GM12872 (cell line): ENCODE results near the gene TMEM214.

Source experiments
- TF ChIP-seq, protein P1 (sequence below): IDR thresholded peaks from 3 replicates; pipeline ENCODE4 v1.5.1; 2011; ENCODE audit warnings: low read depth, mild to moderate bottlenecking, low read length, moderate library complexity; ENCODE audit not compliant: insufficient read depth

TMEM214 gene

DNA sequence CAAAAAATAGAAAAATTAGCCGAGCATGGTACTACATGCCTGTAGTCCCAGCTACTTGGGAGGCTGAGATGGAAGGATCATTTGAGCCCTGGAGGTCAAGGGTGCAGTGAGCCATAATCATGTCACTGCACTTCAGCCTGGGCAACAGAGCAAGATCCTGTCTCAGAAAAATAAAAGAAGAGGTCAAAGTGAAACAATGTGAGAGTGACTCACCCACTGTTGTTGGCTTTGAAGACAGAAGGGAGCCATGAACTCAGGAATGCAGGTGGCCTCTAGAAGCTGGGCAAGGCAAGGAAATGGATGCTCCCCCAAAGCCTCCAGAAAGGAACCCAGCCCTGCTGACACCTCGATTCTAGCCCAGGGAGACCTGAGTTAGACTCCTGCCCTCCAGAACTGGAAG is 3.7 kb upstream of the TMEM214 start:
- TF ChIP-seq, protein P1, sequence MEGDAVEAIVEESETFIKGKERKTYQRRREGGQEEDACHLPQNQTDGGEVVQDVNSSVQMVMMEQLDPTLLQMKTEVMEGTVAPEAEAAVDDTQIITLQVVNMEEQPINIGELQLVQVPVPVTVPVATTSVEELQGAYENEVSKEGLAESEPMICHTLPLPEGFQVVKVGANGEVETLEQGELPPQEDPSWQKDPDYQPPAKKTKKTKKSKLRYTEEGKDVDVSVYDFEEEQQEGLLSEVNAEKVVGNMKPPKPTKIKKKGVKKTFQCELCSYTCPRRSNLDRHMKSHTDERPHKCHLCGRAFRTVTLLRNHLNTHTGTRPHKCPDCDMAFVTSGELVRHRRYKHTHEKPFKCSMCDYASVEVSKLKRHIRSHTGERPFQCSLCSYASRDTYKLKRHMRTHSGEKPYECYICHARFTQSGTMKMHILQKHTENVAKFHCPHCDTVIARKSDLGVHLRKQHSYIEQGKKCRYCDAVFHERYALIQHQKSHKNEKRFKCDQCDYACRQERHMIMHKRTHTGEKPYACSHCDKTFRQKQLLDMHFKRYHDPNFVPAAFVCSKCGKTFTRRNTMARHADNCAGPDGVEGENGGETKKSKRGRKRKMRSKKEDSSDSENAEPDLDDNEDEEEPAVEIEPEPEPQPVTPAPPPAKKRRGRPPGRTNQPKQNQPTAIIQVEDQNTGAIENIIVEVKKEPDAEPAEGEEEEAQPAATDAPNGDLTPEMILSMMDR, result no peak

DNA sequence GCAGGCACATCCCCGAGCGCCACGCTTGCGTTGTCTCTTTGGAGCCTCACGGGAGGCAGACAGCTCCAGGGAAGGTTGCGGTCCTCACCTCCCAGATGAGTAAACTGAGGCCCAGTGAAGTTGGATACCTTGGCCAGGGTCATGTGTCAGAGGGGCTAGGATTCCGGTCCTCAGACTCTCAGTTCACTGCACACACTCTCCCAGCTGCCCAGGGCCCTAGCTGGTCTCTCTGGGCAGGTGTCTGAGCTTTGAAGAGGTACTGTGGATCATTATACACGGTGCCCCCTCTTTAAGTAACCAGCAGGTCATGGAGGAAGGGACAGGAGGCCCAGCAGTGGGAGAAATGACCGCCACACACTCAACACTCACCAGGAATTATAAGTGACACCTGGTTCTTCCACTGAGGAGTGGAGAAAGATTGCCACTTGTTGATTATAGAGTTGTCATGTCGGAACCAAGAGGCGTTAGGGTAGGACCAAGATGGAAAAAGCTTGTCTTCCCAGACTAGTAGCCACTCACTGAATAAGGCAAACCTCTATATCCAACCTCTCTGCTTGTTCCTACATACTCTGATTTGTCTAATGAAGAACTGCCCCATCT is 588 bp downstream of the TMEM214 start:
- TF ChIP-seq, protein P1, result no peak

DNA sequence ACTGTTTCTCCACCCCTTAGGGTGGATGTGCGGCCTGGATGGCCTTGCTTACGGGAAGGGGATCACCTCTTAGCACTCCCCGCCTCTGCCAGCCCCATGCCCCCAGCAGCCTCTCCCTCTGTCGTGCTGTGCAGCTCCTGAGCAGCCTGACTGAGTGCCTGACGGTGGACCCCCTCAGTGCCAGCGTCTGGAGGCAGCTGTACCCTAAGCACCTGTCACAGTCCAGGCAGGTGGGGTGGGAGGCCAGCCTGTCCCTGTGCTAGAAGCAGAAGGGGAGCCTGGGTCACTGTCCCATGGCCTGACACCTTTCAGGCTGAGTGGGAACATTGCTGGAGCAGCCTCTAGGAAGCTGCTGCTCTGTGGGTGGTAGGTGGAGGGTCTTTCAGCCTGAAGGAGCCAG is 5.2 kb downstream of the TMEM214 start:
- TF ChIP-seq, protein P1, result no peak

DNA sequence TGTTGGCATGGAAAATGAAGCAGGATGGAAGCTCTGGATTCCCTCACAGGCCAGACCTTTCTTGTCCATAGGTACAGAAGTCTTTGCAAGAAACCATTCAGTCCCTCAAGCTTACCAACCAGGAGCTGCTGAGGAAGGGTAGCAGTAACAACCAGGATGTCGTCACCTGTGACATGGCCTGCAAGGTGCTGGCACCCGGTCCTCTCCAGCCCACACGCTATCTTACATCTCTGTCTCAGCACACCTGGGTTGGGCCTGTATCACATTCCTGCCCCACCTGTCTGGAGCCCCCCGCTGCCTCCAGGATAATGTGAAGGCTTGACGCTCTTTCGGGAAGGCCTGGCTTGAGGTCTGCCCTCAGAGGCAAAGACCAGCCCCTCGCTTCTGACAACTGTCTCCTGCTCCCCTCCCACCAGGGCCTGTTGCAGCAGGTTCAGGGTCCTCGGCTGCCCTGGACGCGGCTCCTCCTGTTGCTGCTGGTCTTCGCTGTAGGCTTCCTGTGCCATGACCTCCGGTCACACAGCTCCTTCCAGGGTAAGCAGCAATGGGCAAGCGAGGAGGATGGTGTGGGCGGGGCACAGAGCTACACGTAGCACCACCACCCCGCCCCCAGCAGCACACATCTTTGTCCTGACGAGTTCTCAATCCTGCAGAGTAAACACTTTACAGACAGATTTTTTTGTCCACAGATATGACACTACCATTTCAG is 6.0 kb downstream of the TMEM214 start:
- TF ChIP-seq, protein P1, result no peak

DNA sequence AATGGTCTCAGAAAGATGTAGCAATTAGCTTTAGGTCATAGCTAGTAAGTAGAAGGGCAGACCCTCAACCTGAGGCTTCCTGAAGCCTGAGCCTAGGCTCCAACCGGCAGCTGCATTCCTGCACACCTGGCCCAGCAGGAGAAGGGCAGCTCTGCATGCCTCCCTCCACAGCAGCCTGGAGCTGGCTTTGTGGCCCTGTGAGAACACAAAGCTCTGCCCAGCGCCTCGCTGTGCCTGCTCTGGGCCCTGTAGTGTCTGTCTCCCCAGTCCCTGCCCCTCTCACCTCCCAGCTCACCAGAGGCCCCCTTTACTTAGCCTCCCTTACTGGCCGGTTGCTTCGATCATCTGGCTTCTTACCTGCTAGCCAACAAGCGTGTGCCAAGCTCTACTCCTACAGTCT is 6.7 kb downstream of the TMEM214 start:
- TF ChIP-seq, protein P1, result no peak

DNA sequence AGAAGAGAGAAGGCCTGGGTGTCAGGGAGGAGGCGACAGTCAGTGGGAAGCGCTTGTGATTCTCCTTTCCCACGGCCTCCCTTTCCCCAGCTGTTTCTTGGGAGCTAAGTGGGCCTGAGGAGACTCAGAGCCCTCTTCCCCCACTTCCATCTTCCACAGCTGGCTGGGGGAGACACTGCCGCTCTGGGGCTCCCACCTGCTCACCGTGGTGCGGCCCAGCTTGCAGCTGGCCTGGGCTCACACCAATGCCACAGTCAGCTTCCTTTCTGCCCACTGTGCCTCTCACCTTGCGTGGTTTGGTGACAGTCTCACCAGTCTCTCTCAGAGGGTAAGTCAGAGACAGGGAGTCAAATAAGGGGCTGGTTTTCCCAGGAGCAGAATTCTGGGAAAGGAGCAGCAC is 7.1 kb downstream of the TMEM214 start:
- TF ChIP-seq, protein P1, result no peak

DNA sequence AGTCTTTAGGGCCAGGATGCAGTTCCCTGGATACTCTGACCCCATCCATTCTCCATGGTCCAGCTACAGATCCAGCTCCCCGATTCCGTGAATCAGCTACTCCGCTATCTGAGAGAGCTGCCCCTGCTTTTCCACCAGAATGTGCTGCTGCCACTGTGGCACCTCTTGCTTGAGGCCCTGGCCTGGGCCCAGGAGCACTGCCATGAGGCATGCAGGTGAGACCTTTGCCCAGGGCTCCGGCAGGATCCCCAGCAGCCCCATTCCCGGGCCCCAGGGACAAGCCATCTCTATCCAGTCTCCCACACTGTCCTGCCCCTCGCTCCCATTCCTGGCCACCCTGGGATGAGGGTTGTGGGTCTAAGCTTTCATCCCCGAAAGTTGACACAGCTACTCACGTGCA is 7.5 kb downstream of the TMEM214 start:
- TF ChIP-seq, protein P1, result no peak
